SH-SY5Y (cell line): ENCODE results near the gene TMEM223.

Experiments
- GATA2 ChIP-seq: IDR thresholded peaks from 2 replicates; pipeline ENCODE4 v1.6.1; 2011; ENCODE audit warnings: mild to moderate bottlenecking, low read depth, low read length
- GATA3 ChIP-seq: IDR thresholded peaks from 2 replicates; pipeline ENCODE4 v1.6.1; 2011; ENCODE audit warnings: low read depth, mild to moderate bottlenecking, low read length, moderate library complexity

- no peak for TF ChIP-seq GATA2
- TF ChIP-seq GATA3: no peak
Measured at GRCh38 chr11:62810748-62811147, 18.9 kb upstream of the TMEM223 start.
